ELR (cell line): ENCODE data around the gene TESPA1.
"Not testable (repeated sequence)": the region's sequence is repeated elsewhere in the genome, so short reads cannot be mapped to it uniquely, and the experiment has no call there.

Source experiments
- DNase-seq: peaks from one replicate; pipeline ENCODE4 v3.0.0-alpha.2; 2015; ENCODE audit warnings: low read depth

The TESPA1 gene

DNA sequence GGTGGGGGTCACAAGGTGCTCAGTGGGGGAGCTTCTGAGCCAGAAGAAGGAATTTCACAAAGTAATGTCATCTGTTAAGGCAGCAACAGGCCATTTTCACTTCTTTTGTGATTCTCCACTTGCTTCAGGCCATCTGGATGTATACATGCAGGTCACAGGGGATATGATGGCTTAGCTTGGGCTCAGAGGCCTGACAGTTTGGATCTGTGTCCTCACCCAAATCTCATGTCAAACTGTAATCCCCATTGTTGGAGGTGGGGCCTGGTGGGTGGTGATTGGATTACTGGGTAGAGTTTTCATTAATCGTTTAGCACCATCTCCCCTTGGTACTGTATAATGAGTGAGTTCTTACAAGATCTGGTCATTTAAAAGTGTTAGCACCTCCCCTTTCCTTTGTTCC lies 36.4 kb downstream of the TESPA1 start:
- no peak for DNase-seq

DNA sequence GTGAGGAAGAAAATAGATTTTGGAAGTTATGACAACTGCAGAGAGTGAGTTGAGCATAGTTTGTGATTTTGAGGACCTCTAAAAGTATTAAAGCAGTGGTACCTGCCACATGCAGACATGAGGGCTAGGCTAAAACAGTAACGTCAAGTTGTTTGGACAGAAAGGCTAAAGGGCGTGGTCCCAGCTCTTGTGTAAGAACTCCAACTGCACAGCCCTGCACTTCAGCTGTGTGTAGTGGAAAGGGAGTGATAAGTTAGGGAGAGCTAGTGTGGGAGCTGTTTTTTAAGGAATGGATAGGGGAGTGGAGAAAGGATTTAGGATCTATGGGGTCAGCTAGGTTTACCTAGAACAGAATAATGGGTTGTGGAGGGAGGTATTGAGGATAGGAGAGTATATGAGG lies 39.5 kb downstream of the TESPA1 start:
- DNase-seq: no peak

DNA sequence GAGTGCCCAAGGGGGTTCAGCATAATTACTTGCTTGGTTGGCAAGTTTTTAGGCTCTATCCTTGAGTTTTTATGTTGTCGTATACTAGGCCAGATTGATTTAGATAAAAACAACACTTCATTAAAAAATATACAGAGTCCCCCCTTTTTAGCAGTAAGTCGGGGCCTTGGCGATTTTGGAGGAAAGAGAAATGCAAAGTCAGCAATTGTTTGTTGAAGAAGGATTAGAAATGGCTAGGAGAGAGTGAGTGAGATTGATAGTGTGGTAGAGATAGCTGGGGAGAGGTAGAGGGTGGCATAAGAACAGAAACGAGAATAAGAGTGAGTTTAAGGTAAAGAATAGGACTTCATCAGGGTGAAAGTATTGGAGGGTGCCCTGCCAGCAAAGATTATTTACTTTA lies 41.3 kb downstream of the TESPA1 start:
- DNase-seq: not testable (repeated sequence)

DNA sequence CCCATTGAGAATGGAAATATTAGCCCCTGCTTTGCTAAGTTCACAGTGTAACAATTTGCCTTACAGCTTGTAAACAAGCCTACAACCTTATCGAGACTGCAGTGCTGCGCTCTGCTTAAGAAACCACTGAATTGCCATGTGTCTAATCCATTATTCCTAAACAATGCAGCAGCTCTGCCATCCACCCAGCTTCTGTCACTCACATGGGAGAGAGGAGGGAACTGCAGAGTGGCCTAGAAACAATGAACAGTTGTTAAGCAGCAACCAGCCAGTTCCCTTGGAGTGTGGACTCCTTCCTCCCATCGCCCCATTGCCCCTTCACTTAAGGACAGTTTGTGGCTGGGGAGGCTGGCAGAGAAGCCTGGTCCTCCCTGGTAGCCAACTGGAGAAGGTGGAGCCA lies 42.9 kb downstream of the TESPA1 start:
- DNase-seq: no peak

DNA sequence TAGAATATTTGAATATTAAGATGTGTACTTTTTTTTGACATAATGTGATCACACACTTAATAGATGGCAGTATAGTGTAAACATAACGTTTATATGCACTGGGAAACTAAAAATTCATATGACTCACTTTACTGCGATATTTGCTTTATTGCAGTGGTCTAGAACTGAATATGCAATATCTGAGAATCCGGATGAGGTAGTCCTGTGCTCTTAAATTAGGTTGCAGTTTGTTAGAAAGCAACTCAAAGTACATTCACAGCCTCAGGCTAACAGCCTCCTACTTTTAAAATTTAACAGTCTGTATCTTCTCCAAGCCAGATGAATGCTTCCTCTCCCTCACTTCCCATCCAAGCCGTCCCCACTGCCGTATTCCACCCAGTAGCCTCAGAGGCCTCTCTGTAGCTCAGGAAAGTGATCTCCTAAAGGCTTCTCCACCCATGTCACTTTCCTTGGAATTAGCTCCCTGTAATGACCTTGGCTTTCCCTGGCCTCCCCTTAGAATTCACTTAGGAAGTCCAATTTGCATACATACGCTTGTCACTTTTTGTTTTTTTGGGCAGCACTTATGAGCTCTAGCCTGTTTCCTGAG lies 43.7 kb downstream of the TESPA1 start:
- no peak for DNase-seq

DNA sequence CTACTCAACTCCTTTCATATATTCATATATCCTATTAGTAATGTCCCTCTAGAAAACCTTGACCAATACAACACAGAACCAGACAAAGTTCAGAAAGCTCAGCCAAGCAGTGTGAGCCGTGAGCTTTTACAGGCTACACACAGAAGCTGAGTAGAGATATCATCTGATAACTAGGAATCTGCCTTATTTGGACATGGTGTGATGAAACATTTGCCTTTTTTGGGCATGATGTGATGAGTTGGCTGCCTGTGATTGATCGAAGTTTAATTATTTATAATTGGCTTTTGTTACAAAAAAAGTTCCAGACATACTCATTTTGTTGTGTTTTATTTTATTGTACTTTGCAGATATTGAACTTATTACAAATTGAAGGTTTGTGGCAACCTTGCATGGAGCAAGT lies 46.6 kb downstream of the TESPA1 start:
- DNase-seq: no peak

DNA sequence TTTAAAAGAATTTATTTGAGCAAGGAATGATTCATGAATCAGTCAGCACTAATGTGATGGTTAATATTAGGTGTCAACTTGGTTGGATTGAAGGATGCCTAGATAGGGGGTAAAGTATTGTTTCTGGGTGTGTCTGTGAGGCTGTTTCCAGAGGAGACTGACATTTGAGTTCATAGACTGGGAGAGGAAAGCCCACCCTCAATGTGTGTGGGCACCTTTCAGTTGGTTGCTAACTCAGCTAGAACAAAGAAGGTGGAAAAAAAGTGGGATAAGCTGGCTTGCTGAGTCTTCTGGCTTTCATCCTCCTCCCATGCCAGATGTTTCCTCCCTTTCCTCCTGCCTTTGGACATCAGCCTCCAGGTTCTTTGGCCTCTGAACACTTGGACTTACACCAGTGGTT lies 47.2 kb downstream of the TESPA1 start:
- no peak for DNase-seq

DNA sequence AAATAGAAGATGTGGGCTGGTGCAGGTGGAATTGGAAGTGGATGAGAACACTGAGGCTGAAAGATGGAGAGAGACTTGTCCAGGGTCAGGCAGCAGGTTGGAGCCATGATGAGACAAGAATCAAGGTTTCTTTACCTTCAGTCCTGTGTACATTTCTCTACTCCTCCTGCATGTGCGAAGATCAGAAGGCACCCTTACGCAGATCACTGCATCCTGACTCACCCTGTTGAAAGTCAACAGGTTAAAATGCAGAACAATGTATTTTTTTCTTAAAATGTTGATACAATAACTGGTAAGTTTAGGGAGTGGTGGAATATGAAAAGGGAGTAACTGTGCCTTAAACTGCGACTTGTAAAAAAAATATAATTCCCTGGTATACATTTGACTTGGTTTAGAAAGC lies 47.8 kb downstream of the TESPA1 start:
- DNase-seq: peak; percentile 20

DNA sequence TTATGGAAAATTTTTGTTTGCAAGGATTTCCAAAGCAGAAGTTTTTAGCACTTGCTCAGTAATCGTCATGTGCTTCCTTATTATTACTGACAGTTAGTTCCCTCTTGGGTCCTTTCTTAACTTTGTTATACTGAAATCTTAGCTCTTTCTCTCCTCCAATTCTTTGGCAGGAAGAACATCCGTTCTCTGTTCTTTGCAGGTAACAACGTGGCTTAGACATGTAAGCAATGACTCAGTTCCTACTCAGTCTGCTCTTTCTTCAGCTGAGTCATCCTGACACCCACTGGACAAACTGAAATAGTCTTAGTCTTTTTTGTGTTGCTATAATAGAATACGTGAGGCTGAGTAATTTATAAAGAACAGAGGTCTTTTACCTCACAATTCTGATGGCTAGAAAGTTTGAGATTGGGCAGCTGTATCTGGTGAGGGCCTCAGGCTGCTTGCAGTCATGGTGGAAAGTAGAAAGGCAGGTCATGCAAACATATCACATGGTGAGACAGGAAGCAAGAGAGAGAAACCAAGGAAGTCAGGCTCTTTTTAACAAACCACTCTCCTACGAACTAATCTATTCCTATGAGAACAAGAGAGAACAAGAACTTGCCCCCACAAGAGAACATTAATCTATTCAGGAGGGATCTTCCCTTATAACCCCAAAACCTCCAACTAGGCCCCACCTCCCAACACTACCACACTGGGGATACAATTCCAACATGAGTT lies 49.2 kb downstream of the TESPA1 start:
- peak; percentile 93 for DNase-seq

DNA sequence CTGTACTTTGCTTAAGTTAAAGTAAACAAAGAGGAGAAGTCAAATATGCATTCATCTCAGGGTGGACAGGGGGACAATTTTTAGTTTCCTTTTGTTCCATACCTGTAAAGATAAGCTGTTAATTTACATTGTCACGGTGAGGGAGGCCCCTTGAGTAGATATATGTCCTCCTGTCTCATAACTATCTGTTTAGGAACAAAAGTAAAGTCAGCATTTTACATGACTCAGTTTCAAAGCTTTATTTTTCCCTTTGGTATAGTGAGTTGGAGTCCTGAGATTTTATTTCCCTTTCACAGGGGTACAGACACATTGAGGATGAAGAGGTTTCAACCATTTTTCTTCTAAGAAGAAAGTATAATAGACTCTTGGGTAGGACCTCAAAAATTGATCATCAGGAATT lies 50.1 kb downstream of the TESPA1 start:
- DNase-seq: no peak

DNA sequence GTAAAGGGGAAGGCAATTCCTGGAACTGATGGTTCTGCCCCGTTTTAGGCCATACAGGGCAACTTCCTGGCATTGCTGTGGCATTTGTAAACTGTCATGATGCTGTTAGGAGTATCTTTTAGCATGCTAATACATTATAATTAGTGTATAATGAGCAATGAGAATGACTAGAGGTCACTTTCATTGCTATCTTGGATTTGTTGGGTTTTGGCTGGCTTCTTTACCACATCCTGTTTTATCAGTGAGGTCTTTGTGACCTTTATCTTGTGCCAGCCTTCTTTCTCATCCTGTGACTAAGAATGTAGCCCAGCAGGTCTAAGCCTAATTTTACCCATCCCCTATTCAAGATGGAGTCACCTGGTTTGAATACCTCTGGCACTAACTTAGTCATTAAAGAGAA lies 51.2 kb downstream of the TESPA1 start:
- peak; percentile 51 for DNase-seq

DNA sequence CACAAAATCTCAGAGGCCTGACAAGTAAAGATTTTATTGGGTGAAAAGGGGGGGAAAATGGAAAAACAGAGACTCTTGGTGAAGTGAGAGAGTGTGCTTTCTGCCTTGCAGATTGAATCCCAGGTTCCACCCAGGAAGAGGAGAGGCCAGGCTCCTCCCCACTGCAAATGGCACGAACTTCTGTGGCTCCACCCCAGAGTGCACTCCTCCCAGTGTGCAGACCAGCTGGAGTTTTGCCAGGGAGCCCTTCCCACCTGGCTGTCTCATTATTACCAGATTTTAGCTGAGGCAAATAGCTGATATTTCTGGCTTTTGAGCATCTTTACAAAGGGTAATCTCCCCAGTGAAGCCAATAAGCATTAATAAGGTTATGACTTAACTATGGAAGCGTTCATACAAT lies 51.9 kb downstream of the TESPA1 start:
- no peak for DNase-seq

DNA sequence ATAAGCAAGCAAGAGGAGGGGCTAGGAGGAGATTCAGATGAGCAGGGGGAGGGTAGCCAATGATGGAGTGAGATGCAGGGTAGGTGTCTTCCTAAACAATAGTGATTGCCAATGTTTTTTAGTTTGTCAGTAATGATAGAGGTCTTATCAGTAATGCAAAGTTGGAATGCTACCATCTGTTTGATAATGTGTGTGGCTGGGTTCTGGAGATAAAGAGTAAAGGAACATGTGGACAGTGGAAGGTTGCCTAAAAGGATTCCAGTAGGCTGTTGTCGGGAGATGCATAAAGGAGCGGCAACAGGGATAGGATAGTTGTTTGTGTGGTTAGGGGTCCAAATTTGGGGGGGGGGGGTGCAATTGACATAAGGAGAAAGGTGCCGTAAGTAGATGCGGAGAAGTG lies 52.5 kb downstream of the TESPA1 start:
- no peak for DNase-seq

DNA sequence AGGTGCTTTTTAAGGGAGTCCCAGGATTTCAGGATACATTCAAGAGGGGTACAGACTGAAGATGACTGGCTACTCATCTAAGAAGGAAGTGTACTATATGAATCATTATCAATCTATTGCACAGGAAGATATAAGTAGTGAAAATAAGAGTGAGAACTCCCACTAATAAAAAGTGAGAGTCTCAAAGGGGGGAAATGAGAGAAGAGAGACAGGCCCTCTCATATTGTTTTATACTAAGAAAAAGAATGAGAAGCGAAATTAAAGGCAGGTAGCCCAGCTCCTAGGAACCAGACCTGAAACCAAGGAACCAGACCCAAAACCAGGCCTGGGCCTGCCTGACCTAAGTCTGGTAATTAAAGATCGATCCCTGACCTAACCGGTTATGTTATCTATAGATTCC lies 54.6 kb downstream of the TESPA1 start:
- no peak for DNase-seq

DNA sequence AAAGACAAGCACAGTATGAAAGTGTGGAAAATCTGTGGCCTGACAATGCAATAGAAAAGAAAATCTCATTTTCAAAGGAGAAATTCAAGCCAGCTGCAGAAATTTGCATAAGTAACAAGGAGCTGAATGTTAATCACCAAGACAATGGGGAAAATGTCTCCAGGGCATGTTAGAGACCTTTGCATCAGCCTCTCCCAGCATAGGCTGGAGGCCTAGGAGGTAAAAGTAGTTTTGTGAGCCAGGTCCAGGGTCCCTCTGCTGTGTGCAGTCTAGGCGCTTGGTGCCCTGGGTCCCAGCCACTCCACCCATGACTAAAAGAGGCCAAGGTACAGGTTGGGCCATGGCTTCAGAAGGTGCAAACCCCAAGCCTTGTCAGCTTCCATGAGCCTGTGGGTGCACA lies 58.3 kb downstream of the TESPA1 start:
- DNase-seq: no peak

DNA sequence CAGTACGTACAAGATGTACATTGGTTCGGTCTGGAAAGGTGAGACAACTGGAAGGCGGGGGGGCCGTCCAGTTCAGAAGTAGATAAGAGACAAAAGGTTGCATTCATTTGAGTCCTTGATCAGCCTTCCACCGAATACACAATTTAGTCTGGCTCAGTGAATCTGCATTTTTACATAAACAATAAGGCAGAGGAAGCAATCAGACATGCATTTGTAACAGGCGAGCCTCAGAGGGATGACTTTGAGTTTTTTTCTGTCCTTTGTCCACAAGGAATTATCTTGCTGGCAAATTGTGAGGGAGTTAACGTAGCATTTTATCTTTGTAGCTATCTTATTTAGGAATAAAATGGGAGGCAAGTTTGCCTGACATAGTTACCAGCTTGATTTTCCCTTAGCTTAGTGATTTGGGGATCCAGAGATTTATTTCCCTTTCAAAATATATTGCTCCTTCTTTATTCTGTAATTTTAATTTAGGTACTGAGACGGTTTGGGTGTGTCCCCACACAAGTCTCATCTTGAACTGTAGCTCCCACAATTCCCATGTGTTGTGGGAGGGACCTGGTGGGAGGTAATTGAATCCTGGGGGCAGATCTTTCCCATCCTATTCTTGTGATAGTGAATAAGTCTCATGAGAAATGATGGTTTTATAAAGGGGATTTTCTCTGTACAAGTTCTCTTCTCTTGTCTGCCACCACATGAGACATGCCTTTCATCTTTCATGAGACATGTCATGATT lies 59.4 kb downstream of the TESPA1 start:
- DNase-seq: no peak

DNA sequence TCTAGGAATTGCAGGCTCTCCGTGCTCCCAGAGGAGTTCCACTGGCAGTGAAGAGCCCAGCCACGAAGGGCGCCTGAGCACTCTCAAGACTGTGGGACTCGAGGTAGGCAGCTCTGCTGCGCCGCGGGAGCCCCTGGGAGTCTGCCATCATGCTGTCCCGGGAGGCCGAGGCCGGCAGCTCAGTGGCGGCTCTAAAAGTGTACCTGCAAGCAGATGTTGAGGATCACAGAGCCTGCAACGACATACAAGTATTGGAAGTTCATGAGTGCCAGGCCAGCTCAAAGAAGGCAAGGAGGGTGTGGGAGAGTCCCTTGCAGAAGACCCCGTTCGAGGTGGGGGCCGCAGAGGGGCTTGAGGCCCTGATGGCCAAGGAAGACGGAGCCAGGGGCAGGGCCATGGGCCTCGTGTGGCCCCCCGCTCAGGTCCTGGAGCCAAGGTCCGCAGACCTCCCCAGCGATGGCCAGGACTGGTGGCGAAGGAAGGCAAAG lies 67.5 kb downstream of the TESPA1 start:
- no peak for DNase-seq
